ENCODE measurements around the gene CASKIN1. TPM values are rescaled to one million over a fixed set of nuclear protein-coding genes. Genes with fewer than 3 reads are reported as not detected.

The CASKIN1 gene
- total RNA-seq: not detected
- not detected for total RNA-seq (2013)

DNA sequence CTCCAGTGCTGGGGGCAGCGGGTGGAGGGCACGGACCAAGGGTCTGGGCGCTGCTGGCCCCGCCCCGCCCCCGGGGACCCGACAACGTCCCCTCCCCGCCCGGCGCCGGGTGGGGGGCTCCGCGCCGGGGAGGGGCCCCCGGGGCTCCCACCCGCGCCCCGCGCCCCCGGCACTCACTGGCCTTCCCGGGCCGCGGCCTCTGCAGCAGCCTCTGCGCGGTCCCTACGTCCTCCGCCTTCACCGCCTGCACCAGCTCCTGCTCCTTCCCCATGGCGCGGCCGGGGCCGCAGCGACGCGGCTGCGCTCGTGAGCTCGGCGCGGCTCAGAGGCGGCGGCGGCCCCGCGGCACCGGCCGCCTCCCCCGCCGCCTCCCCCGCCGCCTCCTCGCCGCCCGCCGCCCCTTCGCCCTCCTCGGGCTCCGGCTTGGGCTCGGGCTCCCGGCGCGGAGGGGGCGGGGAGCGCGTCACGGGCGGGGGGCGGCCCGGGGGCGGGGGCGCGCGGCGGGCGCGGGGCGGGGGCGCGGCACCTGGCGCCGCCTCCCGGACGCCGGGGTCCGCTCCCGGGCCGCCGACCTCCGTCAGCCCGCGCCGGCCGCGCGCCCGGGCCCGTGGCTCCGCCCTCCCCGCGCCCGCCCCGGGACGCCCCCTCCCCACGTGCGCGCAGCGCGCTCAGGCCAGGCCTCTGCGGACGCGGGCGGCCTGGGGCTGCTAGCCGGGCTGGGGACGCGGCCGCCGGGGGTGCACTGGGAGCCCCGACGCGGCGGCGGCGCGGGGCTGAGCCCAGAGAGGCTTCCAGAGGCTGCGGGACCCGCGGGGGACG, at the start of gene CASKIN1:
TSS of gene CASKIN1 (minus strand) at position 444 of the 819 bp plus-strand sequence. CDS start at position 271, 173 bp downstream.
- peaks cover 15% of the 10 kb centered on the region for H3K4me1 ChIP-seq (ENCODE audit: control insufficient read depth, insufficient read depth, low read length)
- H3K9me3 ChIP-seq (ENCODE audit: control insufficient read depth, insufficient read depth, low read length): no peaks in the 10 kb centered on the region
- peaks cover 0 to 5% of the 10 kb centered on the region in 2 donors for H3K4me1 Mint-ChIP-seq
- H3K27me3 Mint-ChIP-seq (ENCODE audit: low read depth in 2 of 2): peaks cover 11 to 25% of the 10 kb centered on the region in 2 donors
- H3K4me3 Mint-ChIP-seq: peak within 1 kb of the TSS; percentile 77
- H3K27ac Mint-ChIP-seq: no peak within 1 kb of the TSS
- H3K27ac ChIP-seq (ENCODE audit: low read length): no peak within 1 kb of the TSS
- no peaks in the 10 kb centered on the region for H3K36me3 Mint-ChIP-seq
- H3K27me3 ChIP-seq (ENCODE audit: control insufficient read depth, insufficient read depth, low read length): peaks cover 39% of the 10 kb centered on the region
- DNase-seq (peak in 1 of 2 donors; percentile 58), ATAC-seq (peak; percentile 34 to 71 (median 67))
- no peaks in the 10 kb centered on the region for H3K36me3 ChIP-seq (ENCODE audit: control insufficient read depth, insufficient read depth, low read length)
- TF ChIP-seq CTCF (IDR thresholded peaks at IDR 0.05): no peak
- H3K9me3 Mint-ChIP-seq: no peaks in the 10 kb centered on the region
- intact Hi-C loops (cut with micrococcal nuclease): no loop called here
- under 1% methylated on average over 129 of the region's 129 CpGs for WGBS (ENCODE audit: insufficient coverage)
- no peak within 1 kb of the TSS for H3K4me3 ChIP-seq (ENCODE audit: low read length)

- TF ChIP-seq CTCF (IDR thresholded peaks at IDR 0.05): no peak
- DNase-seq (no peak), ATAC-seq (no peak)
- Histone ChIP-seq H3K27ac (ENCODE audit: low read length) (no peak overlapping the region), H3K4me3 (ENCODE audit: low read length) (no peak overlapping the region), H3K4me1 (ENCODE audit: control insufficient read depth, insufficient read depth, low read length) (peaks cover 2% of the 10 kb centered on the region), H3K27me3 (ENCODE audit: control insufficient read depth, insufficient read depth, low read length) (no peaks in the 10 kb centered on the region), H3K36me3 (ENCODE audit: control insufficient read depth, insufficient read depth, low read length) (peaks cover 29% of the 10 kb centered on the region), H3K9me3 (ENCODE audit: control insufficient read depth, insufficient read depth, low read length) (no peaks in the 10 kb centered on the region)
- intact Hi-C loops (cut with micrococcal nuclease): no loop called here
- no peaks in the 10 kb centered on the region for H3K9me3 Mint-ChIP-seq
- no peaks in the 10 kb centered on the region for H3K27me3 Mint-ChIP-seq (ENCODE audit: low read depth in 2 of 2)
- no peaks in the 10 kb centered on the region for H3K36me3 Mint-ChIP-seq
- 96% methylated on average over 30 of the region's 30 CpGs for WGBS (ENCODE audit: insufficient coverage)
- H3K4me3 Mint-ChIP-seq: no peak overlapping the region
- H3K4me1 Mint-ChIP-seq: no peaks in the 10 kb centered on the region
- H3K27ac Mint-ChIP-seq: no peak overlapping the region
Observed at GRCh38 chr16:2244926-2245795, 48.8 kb upstream of the CASKIN1 start.

DNA sequence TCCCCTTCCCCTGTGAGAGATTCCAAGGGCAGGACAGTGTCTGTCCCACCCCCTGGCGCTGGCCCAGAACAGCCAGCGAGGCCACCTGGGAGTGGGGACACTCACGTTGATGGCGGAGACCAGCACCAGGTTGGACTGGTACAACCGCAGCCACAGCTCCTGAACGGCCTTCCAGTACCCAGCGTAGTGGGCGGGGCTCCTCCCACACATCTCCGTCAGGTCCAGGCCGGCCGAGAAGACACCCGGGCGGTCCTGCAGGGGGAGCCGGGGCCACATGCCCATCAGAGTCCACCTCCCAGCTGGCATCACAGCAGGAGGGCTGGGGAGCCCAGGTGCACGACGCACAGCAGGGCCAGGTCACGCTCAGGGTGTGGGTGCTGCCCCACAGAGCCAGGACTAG, 47.9 kb upstream of the CASKIN1 start:
- no peaks in the 10 kb centered on the region for H3K9me3 Mint-ChIP-seq
- H3K36me3 ChIP-seq (ENCODE audit: control insufficient read depth, insufficient read depth, low read length): peaks cover 29% of the 10 kb centered on the region
- H3K27me3 ChIP-seq (ENCODE audit: control insufficient read depth, insufficient read depth, low read length): no peaks in the 10 kb centered on the region
- no peak overlapping the region for H3K27ac ChIP-seq (ENCODE audit: low read length)
- H3K36me3 Mint-ChIP-seq: no peaks in the 10 kb centered on the region
- H3K27me3 Mint-ChIP-seq (ENCODE audit: low read depth in 2 of 2): no peaks in the 10 kb centered on the region
- intact Hi-C loops (cut with micrococcal nuclease): no loop called here
- DNase-seq (no peak), ATAC-seq (no peak)
- H3K27ac Mint-ChIP-seq: no peak overlapping the region
- no peak for TF ChIP-seq CTCF (IDR thresholded peaks at IDR 0.05)
- no peak overlapping the region for H3K4me3 ChIP-seq (ENCODE audit: low read length)
- WGBS (ENCODE audit: insufficient coverage): 90% methylated on average over 17 of the region's 17 CpGs
- H3K4me1 ChIP-seq (ENCODE audit: control insufficient read depth, insufficient read depth, low read length): no peaks in the 10 kb centered on the region
- no peak overlapping the region for H3K4me3 Mint-ChIP-seq
- no peaks in the 10 kb centered on the region for H3K9me3 ChIP-seq (ENCODE audit: control insufficient read depth, insufficient read depth, low read length)
- H3K4me1 Mint-ChIP-seq: no peaks in the 10 kb centered on the region

Data from natural killer cell (primary cell).